ENCODE results near the gene BAHCC1.

The BAHCC1 gene

GRCh38 chr17:81482673-81483072, 87.4 kb downstream of the BAHCC1 start:
- Histone ChIP-seq H2AFZ (ENCODE audit: low read length) (no peak overlapping the region), H3F3A (ENCODE audit: insufficient read depth, low read length) (no peaks in the 10 kb centered on the region), H3K36me3 (ENCODE audit: insufficient read depth, low read length) (no peaks in the 10 kb centered on the region), H3K79me2 (ENCODE audit: insufficient read depth, low read length) (no peaks in the 10 kb centered on the region), H3K4me1 (ENCODE audit: insufficient read depth, low read length, severe bottlenecking) (peaks cover 14% of the 10 kb centered on the region), H3K9ac (ENCODE audit: low read length) (no peak overlapping the region), H3K27ac (ENCODE audit: low read depth, low read length, poor library complexity, severe bottlenecking) (no peak overlapping the region), H3K9me2 (ENCODE audit: low read depth, low read length) (no peaks in the 10 kb centered on the region), H3K9me3 (ENCODE audit: low read length) (no peaks in the 10 kb centered on the region), H3K4me2 (ENCODE audit: low read length) (no peak overlapping the region), H3K4me3 (ENCODE audit: low read depth, low read length, poor library complexity, severe bottlenecking) (no peak overlapping the region), H3K27me3 (ENCODE audit: insufficient read depth, low read length) (no peaks in the 10 kb centered on the region; the same call in 1 of the 2 replicates), H4K20me1 (ENCODE audit: insufficient read depth, low read length) (no peaks in the 10 kb centered on the region)
- TF ChIP-seq EZH2 (IDR thresholded peaks at IDR 0.05; ENCODE audit: borderline replicate concordance, low read length) (no peak), CTCF (IDR thresholded peaks at IDR 0.05; ENCODE audit: low read length) (no peak)

- Histone ChIP-seq H3K4me2 (ENCODE audit: low read length) (peak overlapping the region; percentile 78; the same call in 1 of the 2 replicates), H3K4me1 (ENCODE audit: insufficient read depth, low read length, severe bottlenecking) (peaks cover 18% of the 10 kb centered on the region), H3K9me3 (ENCODE audit: low read length) (no peaks in the 10 kb centered on the region), H3K27ac (ENCODE audit: low read depth, low read length, poor library complexity, severe bottlenecking) (no peak overlapping the region), H3K9me2 (ENCODE audit: low read depth, low read length) (no peaks in the 10 kb centered on the region), H3F3A (ENCODE audit: insufficient read depth, low read length) (no peaks in the 10 kb centered on the region), H3K36me3 (ENCODE audit: insufficient read depth, low read length) (no peaks in the 10 kb centered on the region), H3K9ac (ENCODE audit: low read length) (no peak overlapping the region), H2AFZ (ENCODE audit: low read length) (no peak overlapping the region), H4K20me1 (ENCODE audit: insufficient read depth, low read length) (no peaks in the 10 kb centered on the region), H3K4me3 (ENCODE audit: low read depth, low read length, poor library complexity, severe bottlenecking) (no peak overlapping the region), H3K27me3 (ENCODE audit: insufficient read depth, low read length) (no peaks in the 10 kb centered on the region), H3K79me2 (ENCODE audit: insufficient read depth, low read length) (no peaks in the 10 kb centered on the region)
- TF ChIP-seq CTCF (IDR thresholded peaks at IDR 0.05; ENCODE audit: low read length) (no peak), EZH2 (IDR thresholded peaks at IDR 0.05; ENCODE audit: borderline replicate concordance, low read length) (no peak)
These were observed 88.0 kb downstream of the BAHCC1 start for GRCh38 chr17:81483085-81483861.

GRCh38 chr17:81483862-81484194, 88.6 kb downstream of the BAHCC1 start:
- no peaks in the 10 kb centered on the region for H3K79me2 ChIP-seq (ENCODE audit: insufficient read depth, low read length)
- H3K9me3 ChIP-seq (ENCODE audit: low read length) = no peaks in the 10 kb centered on the region
- H3K4me3 ChIP-seq (ENCODE audit: low read depth, low read length, poor library complexity, severe bottlenecking) = peak overlapping the region; percentile 53
- no peak overlapping the region for H2AFZ ChIP-seq (ENCODE audit: low read length)
- no peaks in the 10 kb centered on the region for H3K27me3 ChIP-seq (ENCODE audit: insufficient read depth, low read length)
- H3K9me2 ChIP-seq (ENCODE audit: low read depth, low read length) = no peaks in the 10 kb centered on the region
- peaks cover 21% of the 10 kb centered on the region for H3K4me1 ChIP-seq (ENCODE audit: insufficient read depth, low read length, severe bottlenecking)
- H3K9ac ChIP-seq (ENCODE audit: low read length) = peak overlapping the region; percentile 49; the same call in 1 of the 2 replicates
- H3K36me3 ChIP-seq (ENCODE audit: insufficient read depth, low read length) = no peaks in the 10 kb centered on the region
- H3K27ac ChIP-seq (ENCODE audit: low read depth, low read length, poor library complexity, severe bottlenecking) = no peak overlapping the region
- H3K4me2 ChIP-seq (ENCODE audit: low read length) = peak overlapping the region; percentile 78
- no peaks in the 10 kb centered on the region for H4K20me1 ChIP-seq (ENCODE audit: insufficient read depth, low read length)
- TF ChIP-seq CTCF (IDR thresholded peaks at IDR 0.05; ENCODE audit: low read length) (no peak), EZH2 (IDR thresholded peaks at IDR 0.05; ENCODE audit: borderline replicate concordance, low read length) (no peak)
- H3F3A ChIP-seq (ENCODE audit: insufficient read depth, low read length) = no peaks in the 10 kb centered on the region

Data from OCI-LY1 (cell line).